Nephron progenitor cell (in vitro differentiated cells): ENCODE measurements around the gene ACTL10.

ENCODE experiments used
- DNase-seq: peaks from one replicate; pipeline ENCODE4 v3.0.0; 2021
- H3K27ac Mint-ChIP-seq: 2 replicates; pipeline ENCODE4 v1.8.0; 2021; ENCODE audit warnings: mild to moderate bottlenecking, moderate library complexity, mixed read lengths
- H3K27me3 Mint-ChIP-seq: 2 replicates; pipeline ENCODE4 v1.8.0; 2021; ENCODE audit warnings: mild to moderate bottlenecking, low read depth, mixed read lengths; ENCODE audit not compliant: poor library complexity
- H3K36me3 Mint-ChIP-seq: 2 replicates; pipeline ENCODE4 v1.8.0; 2021; ENCODE audit warnings: low read depth, mixed read lengths
- H3K4me1 Mint-ChIP-seq: 2 replicates; pipeline ENCODE4 v1.8.0; 2021; ENCODE audit warnings: mixed read lengths
- H3K4me3 Mint-ChIP-seq: 2 replicates; pipeline ENCODE4 v1.8.0; 2021; ENCODE audit warnings: mild to moderate bottlenecking, moderate library complexity, mixed read lengths
- H3K9me3 Mint-ChIP-seq: 2 replicates; pipeline ENCODE4 v1.8.0; 2021; ENCODE audit warnings: mild to moderate bottlenecking, moderate library complexity, mixed read lengths
- CTCF ChIP-seq: fragments of 200-600 bp; sonication (generic); IDR thresholded peaks from 2 replicates; pipeline ENCODE4 v1.5.0; 2021; ENCODE audit warnings: antibody characterized with exemption

Gene ACTL10

GRCh38 chr20:33701629-33702450 lies 35.1 kb downstream of the ACTL10 start:
- no peaks in the 10 kb centered on the region for H3K4me1 Mint-ChIP-seq
- H3K9me3 Mint-ChIP-seq, result peaks cover 50% of the 10 kb centered on the region
- H3K27me3 Mint-ChIP-seq, result peaks cover 3% of the 10 kb centered on the region
- no peak for TF ChIP-seq CTCF
- no peak overlapping the region for H3K27ac Mint-ChIP-seq
- H3K36me3 Mint-ChIP-seq, result peaks cover 8% of the 10 kb centered on the region
- DNase-seq, result no peak
- H3K4me3 Mint-ChIP-seq, result no peak overlapping the region

- Mint-ChIP-seq H3K4me3 (no peak overlapping the region), H3K27ac (peak overlapping the region; percentile 54), H3K4me1 (no peaks in the 10 kb centered on the region), H3K9me3 (peaks cover 42% of the 10 kb centered on the region), H3K27me3 (peaks cover 3% of the 10 kb centered on the region), H3K36me3 (no peaks in the 10 kb centered on the region)
- no peak for DNase-seq
- TF ChIP-seq CTCF, result no peak
Measured at GRCh38 chr20:33702861-33703260, 36.1 kb downstream of the ACTL10 start.

GRCh38 chr20:33703498-33704137 lies 36.9 kb downstream of the ACTL10 start:
- no peak for TF ChIP-seq CTCF
- Mint-ChIP-seq H3K27me3 (no peaks in the 10 kb centered on the region), H3K4me1 (no peaks in the 10 kb centered on the region), H3K36me3 (no peaks in the 10 kb centered on the region), H3K27ac (no peak overlapping the region), H3K4me3 (no peak overlapping the region), H3K9me3 (peaks cover 35% of the 10 kb centered on the region)
- DNase-seq, result no peak

- H3K4me3 Mint-ChIP-seq, result no peak overlapping the region
- no peaks in the 10 kb centered on the region for H3K27me3 Mint-ChIP-seq
- TF ChIP-seq CTCF, result no peak
- peaks cover 32% of the 10 kb centered on the region for H3K9me3 Mint-ChIP-seq
- H3K36me3 Mint-ChIP-seq, result no peaks in the 10 kb centered on the region
- DNase-seq, result no peak
- H3K27ac Mint-ChIP-seq, result no peak overlapping the region
- no peaks in the 10 kb centered on the region for H3K4me1 Mint-ChIP-seq
Measured at GRCh38 chr20:33704197-33704924, 37.6 kb downstream of the ACTL10 start.

- H3K9me3 Mint-ChIP-seq, result peaks cover 14% of the 10 kb centered on the region
- H3K36me3 Mint-ChIP-seq, result no peaks in the 10 kb centered on the region
- no peaks in the 10 kb centered on the region for H3K4me1 Mint-ChIP-seq
- H3K4me3 Mint-ChIP-seq, result no peak overlapping the region
- TF ChIP-seq CTCF, result no peak
- DNase-seq, result no peak
- no peaks in the 10 kb centered on the region for H3K27me3 Mint-ChIP-seq
- no peak overlapping the region for H3K27ac Mint-ChIP-seq
Measured at GRCh38 chr20:33707668-33708067, 40.9 kb downstream of the ACTL10 start.
